HG03354 (cell line): Measurements from ENCODE around the gene ADAMTS19.

ENCODE experiments used
- ATAC-seq: cut with Tn5 transposase; IDR thresholded peaks from one replicate; pipeline ENCODE4 v1.9.1; 2021; ENCODE audit warnings: mild to moderate bottlenecking; ENCODE audit not compliant: unreplicated experiment, poor library complexity, severe bottlenecking

Gene ADAMTS19

GRCh38 chr5:129461711-129462332 lies 1.7 kb downstream of the ADAMTS19 start:
- ATAC-seq = no peak

- no peak for ATAC-seq
Observed at GRCh38 chr5:129465776-129466344, 5.8 kb downstream of the ADAMTS19 start.

- ATAC-seq = no peak
Observed at GRCh38 chr5:129474544-129474943, 14.4 kb downstream of the ADAMTS19 start.

- ATAC-seq = no peak
Observed at GRCh38 chr5:129476751-129477150, 16.7 kb downstream of the ADAMTS19 start.

GRCh38 chr5:129477532-129477931 lies 17.4 kb downstream of the ADAMTS19 start:
- ATAC-seq = no peak

- no peak for ATAC-seq
Observed at GRCh38 chr5:129481161-129481560, 21.1 kb downstream of the ADAMTS19 start.

- peak; percentile 69 for ATAC-seq
Observed at GRCh38 chr5:129496421-129496820, 36.3 kb downstream of the ADAMTS19 start.

- no peak for ATAC-seq
Observed at GRCh38 chr5:129496864-129497595, 36.9 kb downstream of the ADAMTS19 start.

GRCh38 chr5:129499208-129499852 lies 39.2 kb downstream of the ADAMTS19 start:
- ATAC-seq = peak; percentile 87

- no peak for ATAC-seq
Observed at GRCh38 chr5:129500101-129500500, 40.0 kb downstream of the ADAMTS19 start.

GRCh38 chr5:129506086-129506485 lies 46.0 kb downstream of the ADAMTS19 start:
- ATAC-seq = no peak

- no peak for ATAC-seq
Observed at GRCh38 chr5:129506950-129507349, 46.9 kb downstream of the ADAMTS19 start.

GRCh38 chr5:129507527-129507926 lies 47.4 kb downstream of the ADAMTS19 start:
- no peak for ATAC-seq

GRCh38 chr5:129508606-129509005 lies 48.5 kb downstream of the ADAMTS19 start:
- ATAC-seq = no peak

- ATAC-seq = no peak
Observed at GRCh38 chr5:129509363-129509975, 49.4 kb downstream of the ADAMTS19 start.

- ATAC-seq = no peak
Observed at GRCh38 chr5:129511291-129511690, 51.2 kb downstream of the ADAMTS19 start.

GRCh38 chr5:129541051-129541450 lies 81.0 kb downstream of the ADAMTS19 start:
- ATAC-seq = no peak

GRCh38 chr5:129541648-129542251 lies 81.7 kb downstream of the ADAMTS19 start:
- peak; percentile 88 for ATAC-seq

GRCh38 chr5:129547137-129547536 lies 87.0 kb downstream of the ADAMTS19 start:
- ATAC-seq = no peak
